GM18505 (cell line): Measurements from ENCODE around the gene DNAJC1.
A peak's percentile ranks its signal among the peaks of the same experiment; 100 is the strongest.
"Not testable (repeated sequence)": the region's sequence is repeated elsewhere in the genome, so short reads cannot be mapped to it uniquely, and the experiment has no call there.

Experiments
- ATAC-seq: cut with Tn5 transposase; IDR thresholded peaks from one replicate; pipeline ENCODE4 v1.9.1; 2021; ENCODE audit not compliant: unreplicated experiment
- POLR2A ChIP-seq: IDR thresholded peaks from 4 replicates; pipeline ENCODE4 v1.6.1; 2011; ENCODE audit warnings: borderline replicate concordance; ENCODE audit not compliant: insufficient read depth, insufficient read length; ENCODE audit errors: extremely low read depth

The DNAJC1 gene

GRCh38 chr10:22003177-22003963 lies at the start of gene DNAJC1:
DNAJC1 (minus strand) TSS chr10:22003730; CDS start chr10:22003434, 296 bp downstream.
- peak; percentile 83 for TF ChIP-seq POLR2A
- peak; percentile 95 for ATAC-seq

- no peak for ATAC-seq
- TF ChIP-seq POLR2A = no peak
Observed at GRCh38 chr10:22053048-22053447, 49.5 kb upstream of the DNAJC1 start.

GRCh38 chr10:22049635-22050034 lies 46.1 kb upstream of the DNAJC1 start:
- no peak for ATAC-seq
- TF ChIP-seq POLR2A = no peak

- no peak for ATAC-seq
- no peak for TF ChIP-seq POLR2A
Observed at GRCh38 chr10:22047812-22048211, 44.3 kb upstream of the DNAJC1 start.

GRCh38 chr10:22043327-22043633 lies 39.8 kb upstream of the DNAJC1 start:
- no peak for ATAC-seq

GRCh38 chr10:22042557-22043326 lies 39.2 kb upstream of the DNAJC1 start:
- ATAC-seq = no peak
- TF ChIP-seq POLR2A = no peak

More at GRCh38 chr10:22043327-22043633, 39.8 kb upstream of the DNAJC1 start:
- TF ChIP-seq POLR2A = no peak

- no peak for ATAC-seq
- no peak for TF ChIP-seq POLR2A
Observed at GRCh38 chr10:22034333-22034732, 30.8 kb upstream of the DNAJC1 start.

- not testable (repeated sequence) for ATAC-seq
Observed at GRCh38 chr10:22032268-22032667, 28.7 kb upstream of the DNAJC1 start.

- no peak for ATAC-seq
- TF ChIP-seq POLR2A = no peak
Observed at GRCh38 chr10:22030421-22030820, 26.9 kb upstream of the DNAJC1 start.

- no peak for TF ChIP-seq POLR2A
Observed at GRCh38 chr10:22029445-22030236, 26.1 kb upstream of the DNAJC1 start.

GRCh38 chr10:22027364-22028238 lies 24.1 kb upstream of the DNAJC1 start:
- ATAC-seq = no peak
- no peak for TF ChIP-seq POLR2A

More at GRCh38 chr10:22029445-22030236, 26.1 kb upstream of the DNAJC1 start:
- ATAC-seq = no peak

- no peak for ATAC-seq
- TF ChIP-seq POLR2A = no peak
Observed at GRCh38 chr10:22026287-22026686, 22.8 kb upstream of the DNAJC1 start.
